GM12873 (cell line): ENCODE results near the gene OR2V2.
"Not testable (repeated sequence)": the region's sequence is repeated elsewhere in the genome, so short reads cannot be mapped to it uniquely, and the experiment has no call there.

Source experiments
- TF ChIP-seq, protein P1 (sequence below): IDR thresholded peaks from 2 replicates; pipeline ENCODE4 v1.5.1; 2012; ENCODE audit warnings: low read depth, mild to moderate bottlenecking, moderate library complexity, low read length, control low read depth; ENCODE audit not compliant: insufficient read depth; ENCODE audit errors: missing control alignments

The OR2V2 gene, protein sequence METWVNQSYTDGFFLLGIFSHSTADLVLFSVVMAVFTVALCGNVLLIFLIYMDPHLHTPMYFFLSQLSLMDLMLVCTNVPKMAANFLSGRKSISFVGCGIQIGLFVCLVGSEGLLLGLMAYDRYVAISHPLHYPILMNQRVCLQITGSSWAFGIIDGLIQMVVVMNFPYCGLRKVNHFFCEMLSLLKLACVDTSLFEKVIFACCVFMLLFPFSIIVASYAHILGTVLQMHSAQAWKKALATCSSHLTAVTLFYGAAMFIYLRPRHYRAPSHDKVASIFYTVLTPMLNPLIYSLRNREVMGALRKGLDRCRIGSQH

DNA sequence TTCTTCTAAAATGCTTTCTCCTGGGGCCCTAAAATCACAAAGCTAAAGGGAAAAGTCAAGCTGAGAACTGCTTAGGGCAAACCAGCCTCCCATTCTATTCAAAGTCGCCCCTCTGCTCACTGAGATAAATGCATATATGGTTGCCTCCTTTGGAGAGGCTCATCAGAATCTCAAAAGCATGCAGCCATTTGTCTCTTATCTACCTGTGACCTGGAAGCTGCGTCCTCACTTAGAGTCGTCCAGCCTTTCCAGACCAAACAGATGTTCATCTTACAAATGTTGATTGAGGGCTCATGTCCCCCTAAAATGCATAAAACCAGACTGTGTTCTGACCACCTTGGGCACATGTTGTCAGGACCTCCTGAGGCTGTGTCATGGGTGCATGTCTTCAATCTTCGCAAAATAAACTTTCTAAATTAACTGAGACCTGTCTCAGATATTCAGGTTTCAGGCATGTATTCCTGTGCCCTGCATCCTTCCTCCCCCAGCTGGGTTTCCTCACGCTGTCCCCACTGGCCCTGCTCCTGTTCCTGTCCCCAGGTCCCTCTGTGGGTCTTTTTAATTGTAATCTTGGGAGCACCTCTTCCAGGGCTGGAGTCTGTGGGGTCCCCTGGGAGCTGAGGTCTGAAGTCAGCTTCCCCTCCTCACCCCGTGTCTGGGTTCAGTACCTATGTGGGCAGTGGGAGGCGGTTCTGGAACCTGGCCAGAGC, at the start of gene OR2V2:
Gene OR2V2, plus strand, starts transcription at position 660 of the 710 bp plus-strand sequence. CDS start 7,357 bp downstream, outside the sequence.
- TF ChIP-seq, protein P1, sequence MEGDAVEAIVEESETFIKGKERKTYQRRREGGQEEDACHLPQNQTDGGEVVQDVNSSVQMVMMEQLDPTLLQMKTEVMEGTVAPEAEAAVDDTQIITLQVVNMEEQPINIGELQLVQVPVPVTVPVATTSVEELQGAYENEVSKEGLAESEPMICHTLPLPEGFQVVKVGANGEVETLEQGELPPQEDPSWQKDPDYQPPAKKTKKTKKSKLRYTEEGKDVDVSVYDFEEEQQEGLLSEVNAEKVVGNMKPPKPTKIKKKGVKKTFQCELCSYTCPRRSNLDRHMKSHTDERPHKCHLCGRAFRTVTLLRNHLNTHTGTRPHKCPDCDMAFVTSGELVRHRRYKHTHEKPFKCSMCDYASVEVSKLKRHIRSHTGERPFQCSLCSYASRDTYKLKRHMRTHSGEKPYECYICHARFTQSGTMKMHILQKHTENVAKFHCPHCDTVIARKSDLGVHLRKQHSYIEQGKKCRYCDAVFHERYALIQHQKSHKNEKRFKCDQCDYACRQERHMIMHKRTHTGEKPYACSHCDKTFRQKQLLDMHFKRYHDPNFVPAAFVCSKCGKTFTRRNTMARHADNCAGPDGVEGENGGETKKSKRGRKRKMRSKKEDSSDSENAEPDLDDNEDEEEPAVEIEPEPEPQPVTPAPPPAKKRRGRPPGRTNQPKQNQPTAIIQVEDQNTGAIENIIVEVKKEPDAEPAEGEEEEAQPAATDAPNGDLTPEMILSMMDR = not testable (repeated sequence)

DNA sequence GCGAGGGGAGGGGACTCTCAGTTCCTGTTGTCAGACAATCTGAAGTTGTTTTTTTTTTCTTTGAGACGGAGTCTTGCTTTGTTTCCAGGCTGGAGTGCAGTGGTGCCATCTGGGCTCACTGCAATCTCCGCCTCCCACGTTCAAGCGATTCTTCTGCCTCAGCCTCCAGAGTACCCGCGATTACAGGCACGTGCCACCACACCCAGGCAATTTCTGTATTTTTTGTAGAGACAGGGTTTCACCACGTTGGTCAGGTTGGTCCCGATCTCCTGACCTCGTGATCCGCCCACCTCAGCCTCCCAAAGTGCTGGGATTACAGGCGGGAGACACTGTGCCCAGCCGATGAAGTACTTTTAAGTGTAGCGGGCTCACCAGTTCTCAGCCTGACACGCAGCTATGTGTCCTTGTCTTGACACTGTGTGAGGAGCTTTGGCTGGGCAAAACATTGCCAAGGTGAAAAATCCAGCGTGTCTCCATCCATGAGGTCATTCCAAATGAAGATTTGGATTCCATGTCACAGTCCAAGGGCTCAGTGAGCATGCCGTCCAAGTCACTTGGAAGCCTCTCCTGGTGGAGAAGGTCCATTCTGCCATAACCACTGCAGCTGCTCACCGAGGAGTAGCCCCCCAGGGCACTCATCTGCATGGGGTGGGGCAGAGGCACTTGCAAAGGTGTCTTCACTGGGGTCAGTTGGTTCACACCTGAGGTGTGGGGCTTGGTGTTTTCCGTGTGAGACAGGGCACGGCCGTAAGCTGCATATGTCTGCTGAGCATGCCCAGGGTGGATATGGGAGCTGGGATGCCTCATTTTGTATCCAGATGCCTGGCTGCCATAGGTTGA, 48.4 kb upstream of the OR2V2 start:
- TF ChIP-seq, protein P1 = no peak

DNA sequence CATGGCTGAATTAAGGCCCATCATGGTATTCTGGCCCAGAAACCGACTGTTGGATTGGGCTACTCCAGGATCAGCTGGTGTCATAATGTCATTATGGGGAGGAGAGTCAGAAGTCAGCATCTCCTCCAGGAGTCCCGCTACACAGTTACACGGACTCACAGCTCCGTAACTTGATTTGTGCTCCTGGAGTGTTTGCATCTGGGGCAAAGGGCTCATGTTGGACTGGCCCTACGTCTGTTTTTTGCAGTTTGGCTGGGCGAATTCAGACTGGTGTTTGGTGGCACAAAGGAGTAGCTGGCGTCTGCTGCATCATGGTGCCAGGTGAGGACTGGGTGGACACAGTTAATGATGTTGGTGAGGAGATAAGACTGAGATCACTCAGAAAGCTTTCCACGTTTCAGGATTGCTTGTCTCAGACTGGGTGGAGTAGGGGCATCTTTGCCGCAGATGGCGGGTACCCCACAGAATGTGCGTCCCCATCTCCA, 47.7 kb upstream of the OR2V2 start:
- TF ChIP-seq, protein P1 = no peak

DNA sequence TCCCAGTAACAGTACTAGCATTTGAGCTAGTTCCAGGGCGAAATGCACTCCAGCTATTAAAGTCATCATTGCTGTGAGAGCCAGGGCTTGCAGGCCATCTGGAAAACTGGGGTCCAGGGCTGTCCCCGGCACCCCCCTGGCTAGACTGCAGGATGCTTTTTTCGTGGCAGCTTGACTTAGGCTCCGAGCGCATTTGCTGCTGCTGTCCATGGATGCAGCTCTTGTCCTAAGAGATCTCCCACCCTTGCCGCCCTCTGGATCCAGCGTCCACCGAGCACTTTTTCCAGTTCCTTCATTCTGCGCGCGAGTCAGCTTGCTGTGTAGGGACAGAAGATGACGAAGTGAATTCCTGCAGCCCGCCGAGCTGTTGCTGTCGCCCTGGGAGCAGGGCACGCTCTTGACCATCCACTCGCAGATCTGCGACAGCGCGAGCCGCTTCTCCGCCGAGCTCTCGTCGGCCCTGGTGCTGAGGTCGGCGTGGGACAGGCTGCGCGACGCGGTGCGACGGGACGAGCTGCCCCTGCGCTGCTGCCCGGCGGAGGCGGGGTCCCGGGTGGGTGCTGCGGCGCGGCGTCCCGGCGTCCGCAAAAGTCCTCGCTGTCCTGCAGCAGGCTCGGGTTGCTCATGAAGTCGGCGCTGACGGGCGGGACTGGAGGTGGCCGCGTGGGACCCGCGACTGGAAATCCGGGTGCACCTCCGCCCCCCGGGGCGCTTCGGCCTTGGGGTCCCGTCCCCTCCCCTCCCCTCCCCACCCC, 47.1 kb upstream of the OR2V2 start:
- TF ChIP-seq, protein P1 = no peak

DNA sequence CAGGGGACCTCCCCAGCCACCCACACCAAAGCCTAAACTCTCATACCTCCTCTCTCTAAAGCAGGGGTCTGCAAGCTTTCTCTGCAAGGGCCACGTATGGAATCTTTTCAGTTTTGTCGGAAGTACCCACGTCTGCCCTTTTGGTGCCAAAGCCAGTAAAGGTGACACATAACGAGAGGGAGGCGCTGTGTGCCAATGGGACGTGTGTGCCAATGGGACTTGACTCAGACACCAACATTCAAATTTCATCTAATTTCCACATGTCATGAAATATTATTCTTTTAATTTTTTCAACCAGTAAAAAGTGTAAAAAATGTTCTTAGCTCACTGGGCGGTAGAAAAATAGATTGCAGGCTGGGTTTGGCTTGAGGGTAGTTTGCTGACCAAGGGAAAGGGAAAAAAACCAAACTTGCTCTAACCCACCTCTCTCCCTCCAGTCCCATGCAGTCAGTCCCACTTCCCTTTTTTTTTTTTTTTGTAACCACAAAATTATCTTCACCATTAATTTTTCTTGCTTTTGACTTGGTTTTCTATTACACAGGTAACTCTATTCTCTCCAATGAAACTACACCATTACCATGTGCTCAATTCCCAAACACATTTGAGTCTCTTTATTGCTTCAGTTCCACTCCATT, 41.9 kb upstream of the OR2V2 start:
- TF ChIP-seq, protein P1 = no peak

DNA sequence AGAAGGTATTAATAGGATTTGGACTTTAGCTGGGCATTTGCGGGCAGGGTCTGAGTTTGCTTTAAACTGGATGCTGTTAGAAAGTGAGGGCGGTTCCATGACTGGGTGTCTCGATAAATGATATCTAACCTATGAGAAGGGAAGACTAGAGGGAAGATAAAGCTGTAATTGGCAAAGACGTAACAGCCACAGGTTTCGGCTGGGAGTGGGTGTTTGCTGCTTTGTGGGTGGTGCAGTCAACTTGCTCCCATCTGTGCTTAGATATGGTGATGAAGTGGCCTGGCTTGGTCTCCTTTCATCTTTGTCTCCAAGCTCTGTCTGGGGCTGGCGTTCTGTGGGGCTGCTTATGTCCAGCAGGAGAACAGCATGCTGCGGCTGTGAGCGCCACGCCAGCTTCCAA, 39.7 kb upstream of the OR2V2 start:
- TF ChIP-seq, protein P1 = no peak
